Keratinocyte (primary cell): ENCODE data around the gene INKA2.

Experiments used
- CTCF ChIP-seq, 3 experiments: IDR thresholded peaks in 1 of 3; conservative IDR thresholded peaks in 1 of 3; optimal IDR thresholded peaks in 1 of 3; 2 replicates in 2 of 3; 3 replicates in 1 of 3; pipeline versions ENCODE3 to v1.5.1; 2011; ENCODE audit warnings: low read length in 3 of 3, mild to moderate bottlenecking in 3 of 3, moderate library complexity in 2 of 3, control low read depth in 1 of 3, inconsistent platforms in 1 of 3; ENCODE audit not compliant: insufficient read depth in 2 of 3; ENCODE audit errors: extremely low read depth in 1 of 3
- EZH2 ChIP-seq: IDR thresholded peaks from one replicate; pipeline ENCODE4 v1.6.1; 2012; ENCODE audit warnings: inconsistent platforms, mild to moderate bottlenecking, low read length, moderate library complexity

- no peak for TF ChIP-seq CTCF (optimal IDR thresholded peaks at IDR 0.05 in 1 of 3, IDR thresholded peaks at IDR 0.05 in 1 of 3, conservative IDR thresholded peaks at IDR 0.05 in 1 of 3; ENCODE audit: extremely low read depth in 1 of 3, insufficient read depth in 2 of 3, low read length in 3 of 3)
- TF ChIP-seq EZH2 = no peak
Observed at GRCh38 chr1:111730706-111731105, 8.5 kb downstream of the INKA2 start.
